Right lobe of liver (tissue), 4 donors: ENCODE measurements around the gene ARAF.

ENCODE experiments used
- CTCF ChIP-seq, 4 donors: fragments of 200-600 bp in 3 of 4; fragments of 450-650 bp in 1 of 4; IDR thresholded peaks; one replicate each; pipeline versions ENCODE4 v1.5.1 to v1.8.0; 2016 to 2022; ENCODE audit warnings: antibody characterized with exemption in 4 of 4, mild to moderate bottlenecking in 2 of 4
- POLR2A ChIP-seq: fragments of 450-650 bp; IDR thresholded peaks from one replicate; pipeline ENCODE4 v1.6.1; 2017; ENCODE audit warnings: antibody characterized with exemption, mild to moderate bottlenecking
- donor health status: DM: no; HTN: no; CAD: no.
- donor health status: DM: no; HTN: no; CAD: no.
- donor health status: DM: no; HTN: yes; CAD: no.

- TF ChIP-seq CTCF (IDR thresholded peaks at IDR 0.05): no peak
- no peak for TF ChIP-seq POLR2A
Observed at GRCh38 chrX:47614618-47615017, 53.6 kb downstream of the ARAF start.
